Prostate gland (tissue), 2 donors: ENCODE data around the gene CACNA2D1.

Source experiments
- POLR2A ChIP-seq: fragments of 450-650 bp; IDR thresholded peaks from one replicate; pipeline ENCODE4 v1.6.1; 2016; ENCODE audit warnings: antibody characterized with exemption, mild to moderate bottlenecking
- TF ChIP-seq, protein P1 (sequence below), 4 experiments: fragments of 200-600 bp in 2 of 4; fragments of 450-650 bp in 2 of 4; sonication (generic) in 2 of 4; IDR thresholded peaks; 1 replicate in 3 of 4; 2 replicates in 1 of 4; pipeline ENCODE4 v1.5.1; 2016 to 2019; ENCODE audit warnings: antibody characterized with exemption in 4 of 4, mild to moderate bottlenecking in 2 of 4, moderate library complexity in 2 of 4

DNA sequence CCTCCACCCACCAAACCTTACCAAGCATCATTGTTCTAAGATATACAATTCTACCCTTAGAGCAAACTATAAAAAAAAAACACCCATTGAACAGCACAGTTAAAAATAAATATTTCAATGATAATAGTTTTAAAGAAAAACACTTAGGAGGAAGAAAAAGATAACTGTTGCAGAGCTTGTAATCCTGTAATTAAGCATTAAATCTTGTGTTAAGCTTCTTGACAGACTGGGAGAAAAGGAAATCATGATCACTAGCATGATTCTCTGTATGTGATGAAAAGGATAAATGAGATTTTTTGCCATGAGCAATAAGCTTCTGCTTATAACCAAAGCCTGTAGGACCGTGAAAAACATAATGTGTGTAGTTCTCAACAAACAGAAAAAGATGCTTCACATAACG lies 289.8 kb downstream of the CACNA2D1 start:
- TF ChIP-seq POLR2A = no peak
- TF ChIP-seq, protein P1, sequence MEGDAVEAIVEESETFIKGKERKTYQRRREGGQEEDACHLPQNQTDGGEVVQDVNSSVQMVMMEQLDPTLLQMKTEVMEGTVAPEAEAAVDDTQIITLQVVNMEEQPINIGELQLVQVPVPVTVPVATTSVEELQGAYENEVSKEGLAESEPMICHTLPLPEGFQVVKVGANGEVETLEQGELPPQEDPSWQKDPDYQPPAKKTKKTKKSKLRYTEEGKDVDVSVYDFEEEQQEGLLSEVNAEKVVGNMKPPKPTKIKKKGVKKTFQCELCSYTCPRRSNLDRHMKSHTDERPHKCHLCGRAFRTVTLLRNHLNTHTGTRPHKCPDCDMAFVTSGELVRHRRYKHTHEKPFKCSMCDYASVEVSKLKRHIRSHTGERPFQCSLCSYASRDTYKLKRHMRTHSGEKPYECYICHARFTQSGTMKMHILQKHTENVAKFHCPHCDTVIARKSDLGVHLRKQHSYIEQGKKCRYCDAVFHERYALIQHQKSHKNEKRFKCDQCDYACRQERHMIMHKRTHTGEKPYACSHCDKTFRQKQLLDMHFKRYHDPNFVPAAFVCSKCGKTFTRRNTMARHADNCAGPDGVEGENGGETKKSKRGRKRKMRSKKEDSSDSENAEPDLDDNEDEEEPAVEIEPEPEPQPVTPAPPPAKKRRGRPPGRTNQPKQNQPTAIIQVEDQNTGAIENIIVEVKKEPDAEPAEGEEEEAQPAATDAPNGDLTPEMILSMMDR (IDR thresholded peaks at IDR 0.05) = no peak
